Measurements from ENCODE around the gene GALNT13.

Gene GALNT13

DNA sequence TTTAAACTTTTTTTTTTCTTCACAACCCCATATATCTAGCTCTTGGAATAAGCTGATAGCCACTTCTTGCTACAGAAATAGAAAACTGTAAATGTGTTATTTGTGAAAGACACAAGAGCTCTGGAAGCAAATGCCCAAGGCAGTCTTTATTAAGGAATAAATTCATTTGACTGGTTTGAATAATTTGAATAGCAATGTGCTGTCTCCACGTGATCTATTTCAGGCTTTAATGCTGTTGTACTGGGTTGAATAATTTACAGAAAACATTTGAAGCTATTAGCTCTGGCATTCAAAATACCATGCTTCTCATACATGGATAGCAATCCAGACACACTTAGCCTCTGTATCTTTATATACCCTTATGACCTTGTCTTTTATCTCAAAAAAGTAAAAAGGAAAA is 460.1 kb downstream of the GALNT13 start:
- DNase-seq: no peak

DNA sequence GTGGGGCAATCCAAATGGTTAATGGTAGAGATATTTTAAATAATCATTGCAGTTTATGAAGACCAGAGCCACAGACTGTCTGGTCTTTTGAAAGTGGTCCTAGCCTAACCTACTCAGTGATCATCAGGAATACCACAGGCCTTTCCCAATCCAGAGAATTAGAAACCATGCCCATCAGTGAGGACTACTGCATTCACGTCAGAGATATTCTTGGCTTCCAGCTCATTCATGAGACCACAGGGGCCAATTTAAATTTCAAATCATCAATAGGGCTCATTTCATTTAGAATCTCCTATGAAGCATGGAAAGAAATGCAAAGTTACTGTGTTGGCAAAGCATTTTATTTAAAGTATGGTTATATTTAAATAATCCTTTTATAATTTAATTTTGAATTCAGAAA is 464.5 kb downstream of the GALNT13 start:
- DNase-seq: no peak

DNA sequence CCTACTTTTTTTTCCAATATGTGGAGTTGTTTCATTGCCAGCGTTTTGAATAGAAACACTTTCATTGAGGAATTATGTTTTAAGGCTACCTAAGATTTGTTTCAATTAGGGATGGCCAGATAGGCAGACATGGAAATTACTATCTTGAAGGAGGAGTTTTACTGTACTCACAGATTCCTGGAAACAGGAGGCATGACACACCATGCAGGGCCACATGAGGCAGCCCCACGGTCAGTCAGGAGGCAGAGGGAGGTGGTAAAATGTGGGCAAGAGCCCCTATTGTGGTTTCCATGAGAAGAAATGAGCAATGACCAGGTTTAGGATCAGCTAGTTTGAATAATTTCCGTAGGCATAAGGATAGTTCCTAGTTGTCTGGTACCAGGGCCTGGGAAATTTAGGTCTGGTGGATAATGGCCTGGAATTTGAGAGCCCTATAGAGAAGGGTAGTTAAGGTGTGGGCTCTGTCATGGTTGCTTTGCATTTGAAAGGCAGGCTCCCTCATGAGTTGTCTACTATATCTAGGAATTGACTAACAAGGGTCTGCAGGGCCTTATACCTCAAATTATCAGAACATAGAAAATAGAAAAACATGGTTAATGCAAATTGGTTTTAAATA is 466.7 kb downstream of the GALNT13 start:
- DNase-seq: no peak

DNA sequence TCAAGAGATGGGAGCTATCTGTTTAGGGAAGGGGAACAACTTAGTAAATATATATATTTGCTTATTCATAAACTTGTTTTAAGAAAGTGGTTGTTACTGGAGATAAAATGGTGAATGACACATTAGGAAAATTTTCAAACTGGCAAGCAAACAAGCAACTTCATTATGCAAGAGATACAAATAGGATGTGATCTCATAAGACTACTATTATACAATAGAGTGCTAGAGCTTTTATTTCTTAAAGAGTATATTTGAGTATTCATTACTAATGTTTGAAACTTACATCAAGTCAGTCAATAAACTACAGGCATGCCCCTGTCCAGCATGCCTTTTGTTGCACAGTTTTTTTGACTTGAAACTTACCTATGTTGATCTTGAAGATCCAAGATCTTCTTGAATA is 471.6 kb downstream of the GALNT13 start:
- DNase-seq: no peak

DNA sequence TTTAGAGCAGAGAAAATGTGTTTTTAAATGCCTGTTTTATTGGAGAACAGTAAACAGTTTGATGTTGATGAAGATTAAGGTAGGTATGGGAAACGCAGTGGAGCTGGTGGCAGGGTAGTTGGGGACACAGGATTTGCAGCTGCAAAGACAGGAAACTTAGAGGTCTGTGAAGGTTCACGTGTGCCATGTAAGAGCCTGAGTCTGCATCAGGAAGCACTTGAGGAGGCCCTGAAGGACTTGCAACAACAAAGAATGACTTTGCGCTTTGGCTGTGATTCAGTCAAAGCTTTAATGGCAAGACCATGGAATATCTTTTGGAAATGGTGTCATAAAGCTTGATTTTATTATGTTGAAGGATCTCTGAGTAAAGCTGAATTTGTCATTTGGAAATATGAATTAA is 479.2 kb downstream of the GALNT13 start:
- DNase-seq: no peak

DNA sequence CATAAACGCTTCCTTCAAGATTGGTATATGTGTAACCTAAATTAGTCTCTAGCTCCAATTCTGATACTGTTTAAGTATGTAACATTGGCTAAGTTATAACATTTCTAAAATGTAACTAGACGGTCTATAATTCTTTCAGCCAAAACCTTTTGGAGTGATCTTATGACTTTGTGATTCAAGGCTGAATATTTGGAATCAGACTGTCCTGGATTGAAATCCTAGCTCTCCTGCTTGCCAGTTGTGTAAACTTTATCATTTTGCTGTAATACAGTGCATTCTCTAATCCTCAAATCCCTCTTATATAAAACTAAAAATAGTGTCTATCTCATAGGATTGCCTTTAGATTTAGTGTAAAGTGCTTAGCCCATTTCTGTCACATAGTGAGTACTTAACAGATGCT is 489.6 kb downstream of the GALNT13 start:
- DNase-seq: no peak

DNA sequence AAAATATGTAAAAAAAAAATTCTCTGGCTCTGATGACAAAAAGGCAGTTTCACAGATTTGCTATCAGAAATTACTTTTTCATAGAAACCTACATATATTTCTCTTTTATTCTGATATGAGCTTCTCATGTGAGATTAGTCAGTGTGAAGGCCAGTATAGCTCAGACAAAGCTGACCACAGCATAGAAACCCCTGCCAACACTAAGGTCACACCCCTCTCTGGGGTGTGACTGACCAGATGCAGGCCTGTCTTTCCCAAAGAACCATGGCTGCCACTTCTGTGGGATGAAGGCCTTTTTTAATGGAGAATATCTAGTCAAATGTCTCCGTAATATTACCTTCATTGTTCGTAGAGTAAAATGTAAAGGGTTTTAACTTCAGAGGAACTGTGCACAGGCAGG is 496.4 kb downstream of the GALNT13 start:
- no peak for DNase-seq

DNA sequence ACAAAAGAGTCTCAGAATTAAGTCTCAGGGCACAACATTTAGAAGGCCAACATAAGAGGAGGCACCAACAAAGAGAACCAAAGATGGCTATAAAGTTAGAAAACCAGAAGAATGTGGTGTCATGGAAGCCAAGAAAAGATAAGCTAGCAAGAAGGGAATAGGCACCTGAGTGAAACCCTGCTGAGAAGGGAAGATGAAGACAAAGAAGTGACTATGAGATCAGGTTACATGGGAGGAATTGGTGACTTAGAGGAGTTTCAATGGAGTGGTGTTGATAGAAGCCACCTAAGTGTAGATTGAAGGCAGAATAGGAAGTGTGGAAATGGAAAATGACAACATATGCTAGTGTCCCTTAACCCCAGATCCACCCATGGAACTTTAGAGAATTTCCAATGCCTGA is 499.2 kb downstream of the GALNT13 start:
- DNase-seq: peak; percentile 15

DNA sequence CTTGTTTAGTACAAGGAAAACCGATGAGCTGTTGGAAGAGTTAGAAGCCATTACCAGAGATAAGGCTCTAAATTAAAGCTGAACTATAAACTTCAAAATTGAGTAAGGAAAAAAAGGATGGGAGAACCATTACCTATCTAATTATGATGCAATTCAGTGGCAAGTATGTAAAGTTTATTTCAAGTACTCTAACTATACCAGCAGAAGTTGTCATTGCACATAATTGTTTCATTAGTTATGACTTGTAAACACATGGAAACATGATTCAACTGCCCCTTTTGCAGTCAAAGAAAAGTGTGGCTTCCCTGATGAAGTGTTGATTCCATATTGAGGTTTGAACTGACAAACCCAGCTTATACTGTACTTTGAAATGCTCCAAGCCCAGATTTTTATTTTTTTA is 502.7 kb downstream of the GALNT13 start:
- no peak for DNase-seq

DNA sequence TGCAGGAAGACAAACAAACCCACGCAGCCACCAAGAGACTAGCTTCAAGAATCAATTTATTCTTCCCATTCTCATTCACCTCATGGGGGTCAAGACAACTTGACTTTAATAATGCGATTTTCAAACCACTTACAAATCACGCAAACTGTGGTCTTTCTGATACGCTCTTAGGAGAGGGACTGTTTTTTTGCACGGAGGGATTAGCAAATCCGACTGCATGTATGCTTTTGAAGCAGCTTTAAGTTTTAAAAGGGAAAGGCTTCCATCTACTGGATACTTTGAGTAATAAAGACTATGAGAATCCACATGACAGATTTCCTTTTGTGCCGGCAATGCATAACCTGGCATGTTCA is 503.8 kb downstream of the GALNT13 start:
- DNase-seq: peak; percentile 75

DNA sequence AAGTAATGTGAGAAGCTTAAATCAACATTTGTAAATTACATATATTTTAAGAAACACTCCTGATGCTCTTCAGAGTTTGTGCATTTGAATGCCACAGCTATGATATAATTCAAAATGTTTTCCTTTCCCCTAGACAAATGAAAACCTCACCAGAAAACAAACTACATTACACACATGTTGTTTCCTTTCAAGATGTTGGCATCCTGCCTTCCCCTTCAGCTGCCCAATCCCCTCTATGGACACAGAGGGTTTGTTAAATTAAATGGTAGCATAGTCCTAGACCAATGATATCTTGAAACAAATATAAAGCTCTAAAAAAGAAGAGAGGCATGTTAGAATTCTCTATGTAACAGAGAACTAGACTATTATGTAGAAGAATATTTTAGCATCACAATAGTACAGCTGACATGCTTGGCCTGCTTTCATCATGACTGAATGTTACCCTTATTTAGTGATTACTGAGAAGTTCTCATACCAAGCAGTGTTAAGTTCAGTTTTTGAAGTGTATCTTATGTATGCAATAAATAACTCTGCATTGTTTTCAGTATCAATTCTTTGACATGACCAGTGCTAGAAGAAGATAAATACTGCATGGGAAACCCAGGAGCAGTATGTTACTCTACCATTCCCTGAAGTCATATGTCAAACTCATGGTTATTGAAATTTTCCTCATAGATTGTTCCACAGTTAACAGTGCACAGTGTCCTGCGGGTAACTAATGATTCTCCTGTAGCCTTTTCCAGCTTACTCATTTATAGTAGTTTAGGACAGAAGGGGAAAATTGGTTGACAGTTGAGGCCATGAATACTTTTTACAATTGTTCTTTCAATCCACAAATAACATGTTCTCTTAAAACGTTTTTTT is 510.4 kb downstream of the GALNT13 start:
- peak; percentile 11 for DNase-seq

DNA sequence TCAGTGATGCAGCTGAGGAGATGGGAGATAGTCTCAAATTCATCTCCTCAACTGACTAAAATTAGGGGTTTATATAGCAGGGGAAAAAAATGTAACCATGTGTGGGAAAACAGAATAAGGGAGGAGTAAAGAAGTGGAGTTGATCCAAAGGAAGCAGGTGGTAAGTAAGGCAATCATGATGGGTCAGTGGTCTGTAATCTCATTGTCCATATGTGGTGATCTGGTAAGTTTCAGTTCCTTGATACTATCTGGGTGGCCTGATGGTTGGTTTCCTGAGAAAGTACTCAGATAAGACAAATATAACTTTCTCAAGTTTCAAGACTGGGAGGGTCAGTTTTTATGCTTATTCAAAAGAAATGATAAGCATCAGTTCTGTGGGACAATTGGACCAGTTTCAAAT is 514.5 kb downstream of the GALNT13 start:
- DNase-seq: no peak

DNA sequence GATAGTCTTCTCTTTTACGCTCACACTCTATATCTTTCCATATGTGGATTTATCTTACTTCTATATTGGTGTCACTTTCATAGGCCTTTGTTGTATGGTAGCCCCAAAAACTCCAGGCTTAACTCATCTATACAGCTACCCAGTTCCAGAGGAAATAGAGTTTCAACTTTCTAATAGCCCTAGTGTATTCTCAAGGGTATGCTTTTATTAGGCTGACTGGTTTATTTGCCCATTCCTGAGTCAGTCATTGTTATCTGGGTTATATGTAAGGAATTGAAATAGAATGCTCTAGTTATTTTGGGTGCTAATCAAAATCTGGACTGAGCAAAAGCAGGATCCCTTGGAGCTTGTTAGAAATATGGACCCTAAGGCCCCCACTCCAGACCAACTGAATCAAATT is 519.3 kb downstream of the GALNT13 start:
- no peak for DNase-seq

DNA sequence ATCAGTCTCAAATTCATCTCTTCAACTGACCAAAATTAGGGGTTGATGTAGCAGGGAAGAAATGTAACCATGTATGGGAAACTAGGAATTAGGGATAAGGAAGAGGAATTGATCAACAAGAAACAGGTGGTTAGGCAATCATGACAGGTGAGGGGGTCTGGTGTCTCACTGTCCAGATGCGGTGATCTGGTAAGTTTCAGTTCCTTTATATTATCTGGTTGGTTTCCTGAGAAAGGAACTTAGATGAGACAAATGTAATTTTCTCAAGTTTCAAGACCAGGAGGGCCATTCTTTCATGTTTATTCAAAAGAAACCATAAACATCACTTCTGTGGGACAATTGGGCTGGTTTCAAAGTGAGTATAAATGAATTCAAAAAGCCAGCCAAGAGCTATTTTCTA is 520.5 kb downstream of the GALNT13 start:
- DNase-seq: no peak

DNA sequence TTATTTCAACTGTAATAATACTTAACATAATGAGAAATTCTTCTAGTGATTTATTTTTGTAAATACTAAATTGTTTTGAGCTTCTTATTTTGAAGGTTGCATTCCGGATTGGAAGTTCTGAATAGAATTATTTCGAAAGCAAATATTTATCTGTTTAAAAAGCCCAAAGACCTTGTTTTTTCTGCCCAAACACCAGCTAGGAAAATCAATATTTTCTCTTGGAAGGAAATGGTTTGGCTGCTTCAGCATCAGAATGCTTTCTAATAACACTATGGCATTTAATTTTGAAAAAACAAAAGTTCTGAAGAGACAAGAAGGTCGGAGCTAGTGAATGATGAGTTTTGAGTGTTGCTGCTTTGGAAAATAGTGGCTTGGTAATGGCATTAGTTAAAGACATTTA is 522.9 kb downstream of the GALNT13 start:
- DNase-seq: no peak

DNA sequence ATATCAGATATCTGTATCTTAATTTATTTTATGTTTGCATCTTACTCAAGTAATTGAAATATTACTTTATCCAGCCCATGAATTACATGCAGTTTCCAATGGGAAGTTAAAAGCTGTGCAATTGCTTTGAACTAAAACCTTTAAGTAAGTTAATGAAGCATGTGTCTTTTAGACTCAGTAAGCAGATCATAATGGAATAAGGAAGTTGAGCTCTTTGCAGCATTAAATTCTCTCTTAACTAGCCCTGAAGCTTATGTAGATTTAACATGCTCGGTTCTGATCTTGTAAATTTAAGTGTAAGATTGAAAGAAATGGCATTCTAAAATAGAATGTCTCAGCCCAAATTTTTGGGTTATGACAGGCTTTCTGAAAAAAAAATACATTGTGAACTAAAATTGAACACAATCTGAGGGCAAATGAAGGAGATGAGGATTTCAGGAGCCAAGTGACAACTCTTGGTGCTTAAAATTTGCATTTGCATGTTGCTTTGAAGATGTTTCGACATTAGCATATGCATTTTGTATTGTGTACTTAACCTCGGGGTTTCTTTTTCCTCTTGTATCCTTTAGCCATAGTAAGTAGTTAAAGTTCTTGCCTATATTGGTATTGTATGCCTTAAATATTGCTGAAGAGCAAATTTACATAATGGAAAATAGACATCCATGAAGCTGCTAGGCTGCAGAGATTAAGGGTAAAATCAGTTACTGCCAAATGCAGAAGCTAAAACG is 529.0 kb downstream of the GALNT13 start:
- no peak for DNase-seq

DNA sequence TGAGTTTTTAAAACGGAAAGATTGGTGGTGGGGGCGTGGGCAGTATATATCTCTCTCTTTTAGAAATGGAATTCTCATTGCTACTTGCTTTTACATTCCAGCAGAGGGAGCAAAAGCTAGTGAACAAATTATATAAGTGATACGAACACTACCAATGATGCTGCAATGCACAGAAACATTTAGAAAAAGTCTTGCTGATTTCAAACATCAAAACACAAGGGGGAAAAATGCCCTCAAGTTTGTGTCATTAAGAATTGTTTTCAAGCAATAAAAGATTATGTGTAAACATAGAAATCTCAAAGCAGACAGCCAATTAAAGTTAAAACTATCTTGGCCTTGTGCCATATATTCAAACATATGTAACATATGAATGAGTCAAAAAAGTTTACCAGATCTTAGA is 530.5 kb downstream of the GALNT13 start:
- DNase-seq: peak; percentile 63

DNA sequence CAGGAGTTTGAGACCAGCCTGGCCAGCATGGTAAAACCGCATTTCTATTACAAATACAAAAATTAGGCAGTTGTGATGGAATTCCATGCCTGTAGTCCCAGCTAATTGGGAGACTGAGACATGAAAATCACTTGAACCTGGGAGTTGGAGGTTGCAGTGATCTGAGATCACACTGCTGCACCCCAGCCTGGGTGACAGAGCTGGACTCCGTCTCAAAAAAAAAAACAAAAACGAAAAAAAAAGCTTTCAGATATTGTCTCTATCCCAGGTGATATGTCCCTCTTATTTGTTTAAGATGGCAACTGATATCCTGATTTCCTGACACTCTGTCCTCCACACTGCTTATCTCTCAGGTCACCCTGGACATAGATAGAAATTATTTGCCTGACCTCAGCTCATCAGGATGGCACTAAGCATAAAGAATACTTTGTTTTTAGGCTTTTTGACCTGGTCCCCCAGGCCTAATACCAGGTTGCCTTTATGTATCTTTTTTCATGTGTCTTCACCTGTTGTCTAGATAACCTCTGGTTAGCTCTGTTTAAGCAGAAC is 531.6 kb downstream of the GALNT13 start:
- DNase-seq: no peak

DNA sequence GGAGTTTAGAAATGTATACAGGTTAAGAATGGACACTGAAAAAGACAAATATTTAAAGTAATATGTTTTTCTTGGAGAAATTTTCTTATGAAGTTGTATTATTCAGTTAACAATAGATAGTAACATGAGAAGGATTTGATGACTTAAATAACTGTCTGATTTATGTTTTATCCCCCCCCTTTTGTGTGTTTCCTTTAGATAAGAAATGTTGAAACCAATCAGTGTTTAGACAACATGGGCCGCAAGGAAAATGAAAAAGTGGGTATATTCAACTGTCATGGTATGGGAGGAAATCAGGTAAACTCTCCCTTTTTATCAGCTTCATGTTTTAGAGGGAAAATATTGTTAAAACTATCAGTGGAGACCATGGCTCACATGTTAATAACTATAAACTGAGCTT is 537.1 kb downstream of the GALNT13 start:
- DNase-seq: no peak

DNA sequence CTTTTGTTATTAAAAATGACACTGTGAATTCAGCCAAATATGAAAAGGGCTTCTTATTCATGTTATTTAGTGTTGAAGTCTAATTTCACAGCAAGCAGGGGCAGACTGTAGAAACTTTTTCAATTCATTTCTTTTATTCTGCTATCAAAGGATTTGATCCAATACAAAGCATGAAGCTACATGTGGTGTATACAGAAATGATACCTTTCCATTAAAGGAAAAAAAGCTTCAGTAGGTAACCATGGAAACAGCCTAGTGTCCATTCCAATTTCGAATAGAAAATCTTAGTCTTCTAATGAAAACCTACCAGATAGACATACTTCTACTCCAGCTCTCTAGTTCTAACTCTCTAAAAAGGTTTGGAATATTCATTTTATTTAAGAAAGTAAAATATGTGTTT is 550.5 kb downstream of the GALNT13 start:
- DNase-seq: no peak

DNA sequence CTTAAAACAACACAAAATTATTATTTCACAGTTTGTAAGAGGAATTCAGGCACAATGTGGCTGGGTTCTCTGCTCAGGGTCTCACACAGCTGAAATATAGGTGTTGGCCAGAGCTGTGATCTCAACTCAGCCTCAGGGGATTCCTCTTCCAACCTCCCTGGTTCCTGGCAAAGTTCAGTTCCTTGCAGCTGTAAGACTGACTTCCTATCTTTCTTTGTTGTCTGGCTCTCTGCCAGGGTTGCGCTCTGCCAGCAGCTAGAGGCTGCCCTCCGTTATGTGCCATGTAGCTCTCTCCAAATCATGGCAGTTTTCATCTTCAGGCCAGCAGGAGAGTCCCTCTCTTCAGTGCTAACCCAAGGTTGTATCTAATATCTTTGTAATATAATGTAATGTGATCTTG is 554.3 kb downstream of the GALNT13 start:
- peak; percentile 63 for DNase-seq

DNA sequence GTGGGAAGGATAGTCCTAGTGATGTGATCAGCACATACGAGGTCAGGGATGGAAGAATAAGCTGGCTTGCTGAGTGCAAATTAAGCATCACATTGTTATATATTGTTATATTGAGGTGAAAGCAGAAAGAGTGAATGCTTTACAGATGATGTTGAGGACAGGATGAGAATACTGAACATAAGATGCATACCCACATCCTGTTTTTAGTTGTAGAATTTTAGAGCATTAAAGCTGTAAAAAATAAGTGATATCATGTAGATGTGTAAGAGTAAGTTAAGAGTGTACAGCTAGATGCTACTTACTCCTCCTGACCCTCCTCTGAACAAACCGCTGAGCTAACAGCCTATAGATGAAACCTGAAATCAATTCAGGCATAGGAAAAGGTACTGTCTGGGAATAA is 555.7 kb downstream of the GALNT13 start:
- DNase-seq: no peak

DNA sequence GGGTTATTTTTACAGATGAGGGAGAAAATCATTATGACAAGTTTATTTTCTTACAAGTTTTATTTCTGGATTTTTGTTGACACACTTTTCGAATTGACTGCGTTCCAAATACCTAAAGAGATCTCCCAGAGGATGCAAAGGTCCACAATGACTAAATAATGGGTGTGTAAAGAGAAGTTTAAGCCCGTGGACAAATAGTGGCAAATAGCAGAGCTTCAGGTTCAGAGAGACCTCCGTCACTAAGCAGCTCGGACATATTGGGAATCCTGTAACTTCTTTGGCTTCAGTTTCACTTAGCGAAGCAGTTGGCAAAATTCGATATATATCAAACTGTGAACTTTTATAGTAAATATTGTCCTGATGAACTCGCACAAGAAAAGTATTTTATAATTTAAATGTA is 556.3 kb downstream of the GALNT13 start:
- DNase-seq: no peak

DNA sequence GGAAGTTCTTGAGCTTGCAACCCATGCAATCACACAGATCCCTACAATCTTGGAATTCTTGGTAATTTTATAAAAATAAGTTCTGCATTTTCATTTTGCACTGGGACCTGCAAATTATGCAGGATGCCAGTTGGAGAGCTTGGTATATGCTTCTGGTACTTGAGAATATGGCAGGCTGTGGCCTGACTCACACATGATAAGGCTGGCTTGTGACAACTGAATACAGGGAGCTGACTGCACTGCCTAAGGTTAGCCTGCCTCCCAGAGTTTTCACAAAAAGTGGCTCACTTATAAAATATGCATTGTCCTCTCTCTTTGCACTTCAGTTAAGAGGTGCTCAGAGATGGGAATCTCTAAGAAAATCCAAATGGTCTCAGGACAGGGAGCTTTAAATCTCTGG is 561.3 kb downstream of the GALNT13 start:
- no peak for DNase-seq

Data from NCI-H69 (cell line).